DND-41 (cell line): ENCODE data around the gene OR4D9.

Source experiments
- CTCF ChIP-seq: IDR thresholded peaks from 2 replicates; pipeline ENCODE4 v1.5.1; 2012; ENCODE audit warnings: borderline replicate concordance, low read length, moderate library complexity, mild to moderate bottlenecking; ENCODE audit not compliant: poor library complexity, severe bottlenecking; ENCODE audit errors: extremely low read depth
- EZH2 ChIP-seq: IDR thresholded peaks from 3 replicates; pipeline ENCODE4 v1.6.1; 2012; ENCODE audit warnings: borderline replicate concordance, low read depth, mild to moderate bottlenecking, moderate library complexity, low read length, inconsistent platforms; ENCODE audit not compliant: severe bottlenecking

GRCh38 chr11:59551659-59552521 is 40.6 kb downstream of the OR4D9 start:
- TF ChIP-seq EZH2 (no peak), CTCF (no peak)
